Measurements from ENCODE around the gene STKLD1. TPM values are rescaled to one million over a fixed set of nuclear protein-coding genes. Genes with fewer than 3 reads are reported as not detected.

STKLD1 gene
- total RNA-seq, 1 donor from 2014 or later, result 1.6 TPM

GRCh38 chr9:133349965-133350616, 26.1 kb upstream of the STKLD1 start:
- Histone ChIP-seq H3K4me1 (peaks cover 36% of the 10 kb centered on the region), H3K4me3 (no peak overlapping the region), H3K36me3 (peaks cover 68% of the 10 kb centered on the region), H3K27ac (no peak overlapping the region), H3K9me3 (no peaks in the 10 kb centered on the region), H3K27me3 (ENCODE audit: low read depth) (no peaks in the 10 kb centered on the region)
- ATAC-seq, result no peak
- intact Hi-C loops (cut with DNase I), result no loop called here
- no peak for TF ChIP-seq CTCF (IDR thresholded peaks at IDR 0.05)
- no peak for DNase-seq

- ATAC-seq (no peak), DNase-seq (no peak)
- Histone ChIP-seq H3K36me3 (peaks cover 56% of the 10 kb centered on the region), H3K9me3 (no peaks in the 10 kb centered on the region), H3K4me1 (peaks cover 38% of the 10 kb centered on the region), H3K4me3 (no peak overlapping the region), H3K27ac (no peak overlapping the region), H3K27me3 (ENCODE audit: low read depth) (no peaks in the 10 kb centered on the region)
- no peak for TF ChIP-seq CTCF (IDR thresholded peaks at IDR 0.05)
- intact Hi-C loops (cut with DNase I), result no loop called here
Observed at GRCh38 chr9:133351526-133351907, 24.6 kb upstream of the STKLD1 start.

- no peak for ATAC-seq
- H3K27ac ChIP-seq, result no peak overlapping the region
- H3K4me3 ChIP-seq, result no peak overlapping the region
- TF ChIP-seq CTCF (IDR thresholded peaks at IDR 0.05), result peak; percentile 52
- H3K9me3 ChIP-seq, result no peaks in the 10 kb centered on the region
- DNase-seq, result no peak
- H3K36me3 ChIP-seq, result peaks cover 56% of the 10 kb centered on the region
- H3K27me3 ChIP-seq (ENCODE audit: low read depth), result no peaks in the 10 kb centered on the region
- H3K4me1 ChIP-seq, result peaks cover 36% of the 10 kb centered on the region
- intact Hi-C loops (cut with DNase I), result no loop called here
Observed at GRCh38 chr9:133351908-133352634, 24.1 kb upstream of the STKLD1 start.

GRCh38 chr9:133352635-133353340, 23.4 kb upstream of the STKLD1 start:
- H3K27me3 ChIP-seq (ENCODE audit: low read depth), result no peaks in the 10 kb centered on the region
- no peak overlapping the region for H3K27ac ChIP-seq
- ATAC-seq, result no peak
- no peaks in the 10 kb centered on the region for H3K9me3 ChIP-seq
- H3K4me3 ChIP-seq, result no peak overlapping the region
- intact Hi-C loops (cut with DNase I), result no loop called here
- H3K4me1 ChIP-seq, result peaks cover 43% of the 10 kb centered on the region
- DNase-seq, result no peak
- TF ChIP-seq CTCF (IDR thresholded peaks at IDR 0.05), result no peak
- peaks cover 58% of the 10 kb centered on the region for H3K36me3 ChIP-seq

GRCh38 chr9:133353548-133353947, 22.6 kb upstream of the STKLD1 start:
- intact Hi-C loops (cut with DNase I), result no loop called here
- peaks cover 66% of the 10 kb centered on the region for H3K36me3 ChIP-seq
- no peaks in the 10 kb centered on the region for H3K27me3 ChIP-seq (ENCODE audit: low read depth)

More at GRCh38 chr9:133353548-133353947, 22.6 kb upstream of the STKLD1 start:
- Histone ChIP-seq H3K4me1 (peaks cover 47% of the 10 kb centered on the region), H3K9me3 (no peaks in the 10 kb centered on the region), H3K27ac (no peak overlapping the region), H3K4me3 (no peak overlapping the region)
- TF ChIP-seq CTCF (IDR thresholded peaks at IDR 0.05), result no peak
- no peak for ATAC-seq
- DNase-seq, result no peak
